Measurements from ENCODE around the gene CACHD1. TPM values are rescaled to one million over a fixed set of nuclear protein-coding genes. Genes with fewer than 3 reads are reported as not detected.

Gene CACHD1
- total and polyA plus RNA-seq, 2 of the 8 experiments (the other 6 are each of a cell fraction or from before 2014, with no cell fraction given): 22.2 to 42.5 TPM

- Histone ChIP-seq H3K27ac (ENCODE audit: low read depth, low read length) (no peak overlapping the region), H3K56ac (replicated peaks; ENCODE audit: insufficient read length, low read depth, low read length) (no peak overlapping the region), H3K4me1 (replicated peaks in 1 of 4; ENCODE audit: control insufficient read depth in 3 of 4, insufficient read depth in 4 of 4, low read length in 3 of 4) (peaks cover 17 to 37% (median 30%) of the 10 kb centered on the region in 4 experiments), H2BK5ac (ENCODE audit: low read depth, low read length) (no peak overlapping the region), H2AK5ac (ENCODE audit: low read depth, low read length) (no peak overlapping the region), H2BK12ac (ENCODE audit: low read depth, low read length) (no peak overlapping the region), H3K4me3 (ENCODE audit: extremely low read depth in 1 of 4, insufficient read depth in 2 of 4, low read depth in 3 of 4, low read length in 4 of 4) (no peak overlapping the region), H2AFZ (ENCODE audit: low read length) (no peak overlapping the region), H3K23ac (ENCODE audit: insufficient read length) (no peak overlapping the region), H3K4me2 (ENCODE audit: insufficient read depth in 1 of 2, low read depth in 2 of 2, low read length in 2 of 2) (peak overlapping the region in 1 of 2 experiments; percentile 25; a peak in 3 of 4 replicates), H3K9me3 (ENCODE audit: insufficient read depth in 2 of 2, low read depth in 1 of 2, low read length in 1 of 2) (no peaks in the 10 kb centered on the region), H3K14ac (ENCODE audit: insufficient read length) (no peak overlapping the region), H4K5ac (ENCODE audit: insufficient read length, low read depth, low read length) (no peak overlapping the region), H3K79me2 (ENCODE audit: control insufficient read depth in 1 of 2, insufficient read depth in 2 of 2, low read length in 2 of 2) (peaks cover 4 to 90% of the 10 kb centered on the region in 2 experiments), H2BK120ac (replicated peaks; ENCODE audit: low read depth, low read length) (no peak overlapping the region), H3K18ac (ENCODE audit: extremely low read depth, low read length) (no peak overlapping the region), H3K23me2 (ENCODE audit: low read depth, low read length) (peaks cover 3% of the 10 kb centered on the region; the same call in 1 of the 2 replicates), H3K27me3 (replicated peaks in 1 of 4; ENCODE audit: control insufficient read depth in 3 of 4, extremely low read depth in 1 of 4, insufficient read depth in 3 of 4, low read length in 3 of 4) (peaks cover 0 to 18% (median 10%) of the 10 kb centered on the region in 4 experiments; a peak in 6 of 7 replicates), H4K8ac (ENCODE audit: extremely low read depth, insufficient read depth, low read length) (no peak overlapping the region), H3K79me1 (ENCODE audit: low read depth, low read length) (peaks cover 11% of the 10 kb centered on the region), H3K36me3 (ENCODE audit: control insufficient read depth in 2 of 4, insufficient read depth in 4 of 4, low read length in 3 of 4) (peaks cover 0 to 4% (median 2%) of the 10 kb centered on the region in 4 experiments; a peak in 2 of 8 replicates), H4K20me1 (replicated peaks in 1 of 2; ENCODE audit: control insufficient read depth in 1 of 2, insufficient read depth in 2 of 2, low read length in 2 of 2) (peaks cover 35 to 51% of the 10 kb centered on the region in 2 experiments), H3K9ac (replicated peaks in 1 of 4; ENCODE audit: extremely low read depth in 1 of 4, low read depth in 3 of 4, low read length in 3 of 4) (no peak overlapping the region), H2BK15ac (ENCODE audit: low read length) (no peak overlapping the region), H2BK20ac (ENCODE audit: low read length) (no peak overlapping the region), H4K91ac (replicated peaks; ENCODE audit: insufficient read length, low read length) (no peak overlapping the region), H3K4ac (replicated peaks; ENCODE audit: insufficient read length, low read depth, low read length) (no peak overlapping the region)
- TF ChIP-seq SIX5 (IDR thresholded peaks at IDR 0.05; ENCODE audit: low read depth, low read length) (no peak), CREB1 (IDR thresholded peaks at IDR 0.05) (no peak), POLR2AphosphoS5 (IDR thresholded peaks at IDR 0.05; ENCODE audit: low read depth, low read length) (peak; percentile 78), TCF12 (IDR thresholded peaks at IDR 0.05; ENCODE audit: low read depth, low read length) (peak; percentile 65; the same call in 1 of the 2 replicates), E2F6 (IDR thresholded peaks at IDR 0.05) (no peak), YY1 (IDR thresholded peaks at IDR 0.05; ENCODE audit: low read depth, low read length) (no peak), BCL11A (IDR thresholded peaks at IDR 0.05; ENCODE audit: low read depth in 2 of 2, low read length in 2 of 2) (no peak)
- ChIA-PET POLR2A (ENCODE audit: partially characterized antibody) (interaction anchor here (1.4 kb wide), 1 partner anchor 18 kb away, joined by 3 read pairs; no protein-coding TSS in a partner anchor), CTCF (ENCODE audit: partially characterized antibody) (interaction anchor here (1.0 kb wide), 1 partner anchor 11 kb away, joined by 3 read pairs; no protein-coding TSS in a partner anchor)
- no peak for FAIRE-seq
- WGBS, 2 experiments (ENCODE audit: extremely low coverage in 1 of 2, insufficient coverage in 1 of 2, insufficient read length in 1 of 2, insufficient replicate concordance in 2 of 2, low coverage in 1 of 2, low lambda C conversion rate in 2 of 2, missing lambda C conversion rate in 1 of 2): 49% methylated on average over 2 of the region's 2 CpGs; no CpG with 5 or more reads in 1 of the 2 experiments
- DNase-seq (ENCODE audit: low read depth in 1 of 2, low spot score in 2 of 2): no peak
Measured at GRCh38 chr1:64508629-64509028, 38.7 kb downstream of the CACHD1 start.

Measured in H1 (cell line).